HG03342 (cell line): ENCODE measurements around the gene ADAM19.

Source experiments
- ATAC-seq: cut with Tn5 transposase; IDR thresholded peaks from one replicate; pipeline ENCODE4 v1.9.1; 2021; ENCODE audit warnings: mild to moderate bottlenecking, moderate library complexity; ENCODE audit not compliant: unreplicated experiment

ADAM19 gene

GRCh38 chr5:157563373-157563928 lies 12.1 kb downstream of the ADAM19 start:
- no peak for ATAC-seq

- no peak for ATAC-seq
Observed at GRCh38 chr5:157562111-157562581, 13.4 kb downstream of the ADAM19 start.

GRCh38 chr5:157561110-157561509 lies 14.5 kb downstream of the ADAM19 start:
- ATAC-seq: no peak

- no peak for ATAC-seq
Observed at GRCh38 chr5:157559301-157559700, 16.3 kb downstream of the ADAM19 start.

- ATAC-seq: no peak
Observed at GRCh38 chr5:157558681-157559080, 16.9 kb downstream of the ADAM19 start.

GRCh38 chr5:157558041-157558595 lies 17.5 kb downstream of the ADAM19 start:
- no peak for ATAC-seq

GRCh38 chr5:157556615-157557418 lies 18.8 kb downstream of the ADAM19 start:
- no peak for ATAC-seq

- no peak for ATAC-seq
Observed at GRCh38 chr5:157555037-157555640, 20.4 kb downstream of the ADAM19 start.

GRCh38 chr5:157554179-157555036 lies 21.2 kb downstream of the ADAM19 start:
- ATAC-seq: no peak

GRCh38 chr5:157552650-157553049 lies 22.9 kb downstream of the ADAM19 start:
- no peak for ATAC-seq

GRCh38 chr5:157550663-157551062 lies 24.9 kb downstream of the ADAM19 start:
- ATAC-seq: no peak

- no peak for ATAC-seq
Observed at GRCh38 chr5:157549954-157550549, 25.5 kb downstream of the ADAM19 start.

- ATAC-seq: no peak
Observed at GRCh38 chr5:157549283-157549629, 26.3 kb downstream of the ADAM19 start.

GRCh38 chr5:157548513-157549282 lies 26.9 kb downstream of the ADAM19 start:
- no peak for ATAC-seq

- ATAC-seq: no peak
Observed at GRCh38 chr5:157547941-157548512, 27.5 kb downstream of the ADAM19 start.

- ATAC-seq: no peak
Observed at GRCh38 chr5:157546456-157547100, 29.0 kb downstream of the ADAM19 start.

GRCh38 chr5:157545610-157546310 lies 29.8 kb downstream of the ADAM19 start:
- ATAC-seq: no peak

- ATAC-seq: no peak
Observed at GRCh38 chr5:157544623-157544989, 31.0 kb downstream of the ADAM19 start.
